MCF 10A (cell line): ENCODE measurements around the gene FRMD3. TPM values are rescaled to one million over a fixed set of nuclear protein-coding genes. Genes with fewer than 3 reads are reported as not detected.

ENCODE experiments used
- BruUV-seq: library from RNA; stranded (reverse); fragments of 400-500 nt; replicated peaks from 2 replicates; lab custom pipeline; 2021; lab: Mats Ljungman, UMichigan
- CTCF ChIA-PET: fragments of 300-600 bp; sonication (Branson Sonifier 250); formaldehyde crosslinking; extraction: SDS; loops from one replicate; lab custom pipeline; 2021; ENCODE audit warnings: antibody characterized with exemption, inconsistent platforms; lab: Yijun Ruan, JAX
- POLR2A ChIA-PET: fragments of 300-600, 350-650 bp; sonication (Branson Sonifier 250); formaldehyde crosslinking; extraction: SDS; loops from one replicate; lab custom pipeline; 2020; ENCODE audit warnings: antibody characterized with exemption, inconsistent platforms; lab: Yijun Ruan, JAX
- DNase-seq: peaks from one replicate; pipeline ENCODE4 v3.0.0-alpha.2; 2018; ENCODE audit not compliant: unreplicated experiment
- H3K27ac Mint-ChIP-seq: one replicate; pipeline ENCODE4 v1.8.0; 2022; ENCODE audit warnings: mild to moderate bottlenecking, low read depth, mixed read lengths; ENCODE audit not compliant: unreplicated experiment
- H3K27me3 Mint-ChIP-seq: one replicate; pipeline ENCODE4 v1.8.0; 2022; ENCODE audit warnings: mixed read lengths; ENCODE audit not compliant: insufficient read depth, unreplicated experiment
- H3K36me3 Mint-ChIP-seq: one replicate; pipeline ENCODE4 v1.8.0; 2022; ENCODE audit warnings: mild to moderate bottlenecking, moderate library complexity, mixed read lengths; ENCODE audit not compliant: insufficient read depth, unreplicated experiment
- H3K4me1 Mint-ChIP-seq: one replicate; pipeline ENCODE4 v1.8.0; 2022; ENCODE audit warnings: mixed read lengths; ENCODE audit not compliant: insufficient read depth, unreplicated experiment
- H3K4me3 Mint-ChIP-seq: one replicate; pipeline ENCODE4 v1.8.0; 2022; ENCODE audit warnings: mild to moderate bottlenecking, moderate library complexity, mixed read lengths; ENCODE audit not compliant: unreplicated experiment
- H3K9me3 Mint-ChIP-seq: one replicate; pipeline ENCODE4 v1.8.0; 2022; ENCODE audit warnings: mixed read lengths; ENCODE audit not compliant: unreplicated experiment
- intact Hi-C: fragments of 100-400 bp; cut with micrococcal nuclease; formaldehyde crosslinking; loops from 2 replicates; pipeline ENCODE4 v1.14.1; 2022
- total RNA-seq: library from RNA; stranded (reverse); gene quantifications from 2 replicates; pipeline ENCODE4 v1.2.3, GENCODE V29; 2022
- TF ChIP-seq, protein P1 (sequence below): fragments of 200-600 bp; IDR thresholded peaks from one replicate; pipeline ENCODE4 v1.8.0; 2022; ENCODE audit warnings: antibody characterized with exemption, mild to moderate bottlenecking; ENCODE audit not compliant: unreplicated experiment

FRMD3 gene
- total RNA-seq, 1 experiment from 2014 or later = 0.28 TPM

DNA sequence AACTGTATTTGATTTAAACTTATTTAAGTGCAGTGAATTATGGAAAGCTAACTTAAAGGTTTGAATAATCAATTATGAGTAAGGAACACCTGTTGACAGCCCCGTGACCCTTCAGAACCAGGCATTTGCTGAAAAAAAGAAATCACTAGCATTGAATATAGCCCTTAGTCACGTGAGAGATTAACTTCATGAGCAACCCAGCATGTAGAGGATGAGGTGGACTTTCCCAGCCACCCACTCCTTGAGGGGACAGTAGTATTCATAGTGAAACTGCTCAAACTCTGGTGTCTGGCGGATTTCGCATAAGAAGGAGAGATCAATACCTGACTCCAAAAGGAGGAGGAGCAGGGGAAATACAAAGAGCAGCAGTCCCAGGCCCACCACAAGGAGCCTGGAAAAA lies 290.5 kb downstream of the FRMD3 start:
- BruUV-seq = no TSS peak
- ChIA-PET CTCF (interaction anchor here (2.0 kb wide), 1 partner anchor 28 kb away, joined by 6 read pairs; no protein-coding TSS in a partner anchor), POLR2A (interaction anchor here (0.7 kb wide), 1 partner anchor 60 kb away, joined by 3 read pairs; no protein-coding TSS in a partner anchor)
- H3K4me1 Mint-ChIP-seq = no peaks in the 10 kb centered on the region
- no peak overlapping the region for H3K4me3 Mint-ChIP-seq
- no peak overlapping the region for H3K27ac Mint-ChIP-seq
- no peaks in the 10 kb centered on the region for H3K36me3 Mint-ChIP-seq
- no peak for DNase-seq
- H3K9me3 Mint-ChIP-seq = peaks cover 16% of the 10 kb centered on the region
- intact Hi-C loops = no loop called here
- TF ChIP-seq, protein P1, sequence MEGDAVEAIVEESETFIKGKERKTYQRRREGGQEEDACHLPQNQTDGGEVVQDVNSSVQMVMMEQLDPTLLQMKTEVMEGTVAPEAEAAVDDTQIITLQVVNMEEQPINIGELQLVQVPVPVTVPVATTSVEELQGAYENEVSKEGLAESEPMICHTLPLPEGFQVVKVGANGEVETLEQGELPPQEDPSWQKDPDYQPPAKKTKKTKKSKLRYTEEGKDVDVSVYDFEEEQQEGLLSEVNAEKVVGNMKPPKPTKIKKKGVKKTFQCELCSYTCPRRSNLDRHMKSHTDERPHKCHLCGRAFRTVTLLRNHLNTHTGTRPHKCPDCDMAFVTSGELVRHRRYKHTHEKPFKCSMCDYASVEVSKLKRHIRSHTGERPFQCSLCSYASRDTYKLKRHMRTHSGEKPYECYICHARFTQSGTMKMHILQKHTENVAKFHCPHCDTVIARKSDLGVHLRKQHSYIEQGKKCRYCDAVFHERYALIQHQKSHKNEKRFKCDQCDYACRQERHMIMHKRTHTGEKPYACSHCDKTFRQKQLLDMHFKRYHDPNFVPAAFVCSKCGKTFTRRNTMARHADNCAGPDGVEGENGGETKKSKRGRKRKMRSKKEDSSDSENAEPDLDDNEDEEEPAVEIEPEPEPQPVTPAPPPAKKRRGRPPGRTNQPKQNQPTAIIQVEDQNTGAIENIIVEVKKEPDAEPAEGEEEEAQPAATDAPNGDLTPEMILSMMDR = no peak
- H3K27me3 Mint-ChIP-seq = no peaks in the 10 kb centered on the region

- ChIA-PET CTCF (interaction anchor here (0.7 kb wide), 1 partner anchor 349 kb away, joined by 3 read pairs; no protein-coding TSS in a partner anchor), POLR2A (no interaction called here)
- no TSS peak for BruUV-seq
- Mint-ChIP-seq H3K9me3 (no peaks in the 10 kb centered on the region), H3K36me3 (no peaks in the 10 kb centered on the region), H3K27ac (no peak overlapping the region), H3K4me1 (no peaks in the 10 kb centered on the region), H3K27me3 (no peaks in the 10 kb centered on the region), H3K4me3 (no peak overlapping the region)
- no peak for DNase-seq
- intact Hi-C loops = no loop called here
- TF ChIP-seq, protein P1 = no peak
Observed at GRCh38 chr9:83245979-83246659, 292.1 kb downstream of the FRMD3 start.

DNA sequence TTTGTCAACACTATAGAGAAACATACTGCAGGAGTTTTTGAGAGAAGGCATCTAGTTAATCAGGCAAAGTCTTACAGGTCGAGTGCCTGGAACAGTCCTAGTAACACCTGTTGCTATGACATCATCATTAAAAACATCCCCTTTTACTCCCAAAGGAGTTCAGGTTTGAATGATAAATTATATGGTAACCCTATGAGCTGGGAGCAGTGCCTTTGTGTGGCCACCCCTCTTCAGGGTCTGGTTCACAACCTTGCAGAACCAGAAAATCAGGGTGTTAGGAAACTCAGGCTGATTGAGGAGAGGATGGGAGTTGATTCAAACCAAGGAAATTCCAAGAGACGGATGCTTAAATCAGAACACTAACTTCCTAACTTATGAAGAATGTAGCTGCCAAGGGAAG lies 296.1 kb downstream of the FRMD3 start:
- H3K4me3 Mint-ChIP-seq = no peak overlapping the region
- TF ChIP-seq, protein P1 = no peak
- H3K27me3 Mint-ChIP-seq = no peaks in the 10 kb centered on the region
- POLR2A ChIA-PET = no interaction called here
- peaks cover 9% of the 10 kb centered on the region for H3K4me1 Mint-ChIP-seq
- no TSS peak for BruUV-seq
- intact Hi-C loops = no loop called here
- DNase-seq = no peak
- CTCF ChIA-PET = interaction anchor here (0.6 to 1.1 kb wide), 3 partner anchors 10 to 44 kb away, joined by 3 read pairs; no protein-coding TSS in a partner anchor
- H3K9me3 Mint-ChIP-seq = no peaks in the 10 kb centered on the region
- H3K27ac Mint-ChIP-seq = no peak overlapping the region
- H3K36me3 Mint-ChIP-seq = no peaks in the 10 kb centered on the region

DNA sequence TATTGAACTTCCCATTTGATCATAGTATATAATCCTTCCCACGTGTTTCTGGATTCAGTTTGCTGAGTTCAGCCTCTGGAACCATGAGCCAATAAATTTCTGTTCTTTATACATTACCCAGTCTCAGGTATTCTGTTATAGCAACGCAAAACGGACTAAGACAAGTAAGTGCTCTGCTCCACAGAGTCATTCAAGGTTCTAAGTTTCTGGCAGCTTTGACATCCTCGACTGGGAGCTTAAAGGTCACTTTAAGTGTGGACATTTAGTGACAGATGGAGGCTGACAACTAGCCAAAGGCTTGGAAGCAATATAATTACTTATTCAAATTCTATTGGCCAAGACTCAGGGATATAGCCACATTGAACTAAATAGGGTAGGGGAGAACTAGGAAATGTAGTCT lies 297.5 kb downstream of the FRMD3 start:
- Mint-ChIP-seq H3K4me1 (peaks cover 9% of the 10 kb centered on the region), H3K9me3 (no peaks in the 10 kb centered on the region), H3K36me3 (no peaks in the 10 kb centered on the region), H3K4me3 (no peak overlapping the region), H3K27ac (no peak overlapping the region), H3K27me3 (no peaks in the 10 kb centered on the region)
- TF ChIP-seq, protein P1 = no peak
- ChIA-PET POLR2A (interaction anchor here (0.7 kb wide), 1 partner anchor 417 kb away, joined by 3 read pairs; no protein-coding TSS in a partner anchor), CTCF (interaction anchor here (1.1 kb wide), 1 partner anchor 9 kb away, joined by 4 read pairs; no protein-coding TSS in a partner anchor)
- intact Hi-C loops = no loop called here
- BruUV-seq = no TSS peak
- no peak for DNase-seq
